Ramos (cell line): ENCODE measurements around the gene CCDC92.

Experiments
- in situ Hi-C: fragments of 300-500 bp; cut with MboI; formaldehyde crosslinking; loops from one replicate; pipeline ENCODE4 v1.14.3; 2022; ENCODE audit warnings: low sequenced_read_pairs; ENCODE audit not compliant: unreplicated experiment

CCDC92 gene

GRCh38 chr12:123982269-123982668, 9.6 kb upstream of the CCDC92 start:
- in situ Hi-C loops: no loop called here

- in situ Hi-C loops: no loop called here
Observed at GRCh38 chr12:123979566-123979965, 6.9 kb upstream of the CCDC92 start.

- in situ Hi-C loops: no loop called here
Observed at GRCh38 chr12:123976227-123976826, 3.7 kb upstream of the CCDC92 start.

- in situ Hi-C loops: no loop called here
Observed at GRCh38 chr12:123973552-123974341, 1.1 kb upstream of the CCDC92 start.

- in situ Hi-C loops: no loop called here
Observed at GRCh38 chr12:123971770-123972456, 718 bp downstream of the CCDC92 start.

GRCh38 chr12:123971449-123971769, 1.2 kb downstream of the CCDC92 start:
- in situ Hi-C loops: no loop called here

GRCh38 chr12:123967121-123967586, 5.5 kb downstream of the CCDC92 start:
- in situ Hi-C loops: no loop called here

- in situ Hi-C loops: no loop called here
Observed at GRCh38 chr12:123966596-123966995, 6.0 kb downstream of the CCDC92 start.

- in situ Hi-C loops: no loop called here
Observed at GRCh38 chr12:123965382-123965781, 7.2 kb downstream of the CCDC92 start.

GRCh38 chr12:123963821-123964220, 8.8 kb downstream of the CCDC92 start:
- in situ Hi-C loops: no loop called here

- in situ Hi-C loops: no loop called here
Observed at GRCh38 chr12:123962513-123962912, 10.1 kb downstream of the CCDC92 start.

- in situ Hi-C loops: no loop called here
Observed at GRCh38 chr12:123961585-123962345, 10.9 kb downstream of the CCDC92 start.

GRCh38 chr12:123960856-123961255, 11.8 kb downstream of the CCDC92 start:
- in situ Hi-C loops: no loop called here

GRCh38 chr12:123960029-123960735, 12.4 kb downstream of the CCDC92 start:
- in situ Hi-C loops: no loop called here

- in situ Hi-C loops: no loop called here
Observed at GRCh38 chr12:123958876-123959275, 13.8 kb downstream of the CCDC92 start.

GRCh38 chr12:123958462-123958861, 14.2 kb downstream of the CCDC92 start:
- in situ Hi-C loops: no loop called here

GRCh38 chr12:123957196-123957595, 15.4 kb downstream of the CCDC92 start:
- in situ Hi-C loops: no loop called here

GRCh38 chr12:123956249-123956648, 16.4 kb downstream of the CCDC92 start:
- in situ Hi-C loops: no loop called here

GRCh38 chr12:123954647-123955350, 17.8 kb downstream of the CCDC92 start:
- in situ Hi-C loops: no loop called here
